GM12873 (cell line): ENCODE measurements around the gene RBL2.

Experiments used
- CTCF ChIP-seq: IDR thresholded peaks from 2 replicates; pipeline ENCODE4 v1.5.1; 2012; ENCODE audit warnings: low read depth, mild to moderate bottlenecking, moderate library complexity, low read length, control low read depth; ENCODE audit not compliant: insufficient read depth; ENCODE audit errors: missing control alignments

The RBL2 gene, protein sequence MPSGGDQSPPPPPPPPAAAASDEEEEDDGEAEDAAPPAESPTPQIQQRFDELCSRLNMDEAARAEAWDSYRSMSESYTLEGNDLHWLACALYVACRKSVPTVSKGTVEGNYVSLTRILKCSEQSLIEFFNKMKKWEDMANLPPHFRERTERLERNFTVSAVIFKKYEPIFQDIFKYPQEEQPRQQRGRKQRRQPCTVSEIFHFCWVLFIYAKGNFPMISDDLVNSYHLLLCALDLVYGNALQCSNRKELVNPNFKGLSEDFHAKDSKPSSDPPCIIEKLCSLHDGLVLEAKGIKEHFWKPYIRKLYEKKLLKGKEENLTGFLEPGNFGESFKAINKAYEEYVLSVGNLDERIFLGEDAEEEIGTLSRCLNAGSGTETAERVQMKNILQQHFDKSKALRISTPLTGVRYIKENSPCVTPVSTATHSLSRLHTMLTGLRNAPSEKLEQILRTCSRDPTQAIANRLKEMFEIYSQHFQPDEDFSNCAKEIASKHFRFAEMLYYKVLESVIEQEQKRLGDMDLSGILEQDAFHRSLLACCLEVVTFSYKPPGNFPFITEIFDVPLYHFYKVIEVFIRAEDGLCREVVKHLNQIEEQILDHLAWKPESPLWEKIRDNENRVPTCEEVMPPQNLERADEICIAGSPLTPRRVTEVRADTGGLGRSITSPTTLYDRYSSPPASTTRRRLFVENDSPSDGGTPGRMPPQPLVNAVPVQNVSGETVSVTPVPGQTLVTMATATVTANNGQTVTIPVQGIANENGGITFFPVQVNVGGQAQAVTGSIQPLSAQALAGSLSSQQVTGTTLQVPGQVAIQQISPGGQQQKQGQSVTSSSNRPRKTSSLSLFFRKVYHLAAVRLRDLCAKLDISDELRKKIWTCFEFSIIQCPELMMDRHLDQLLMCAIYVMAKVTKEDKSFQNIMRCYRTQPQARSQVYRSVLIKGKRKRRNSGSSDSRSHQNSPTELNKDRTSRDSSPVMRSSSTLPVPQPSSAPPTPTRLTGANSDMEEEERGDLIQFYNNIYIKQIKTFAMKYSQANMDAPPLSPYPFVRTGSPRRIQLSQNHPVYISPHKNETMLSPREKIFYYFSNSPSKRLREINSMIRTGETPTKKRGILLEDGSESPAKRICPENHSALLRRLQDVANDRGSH

GRCh38 chr16:53434377-53435065 lies at the start of gene RBL2:
TSS of gene RBL2 (plus strand) at chr16:53434471. CDS start at chr16:53434557, 86 bp downstream.
- TF ChIP-seq CTCF: no peak

GRCh38 chr16:53404959-53405358 lies 29.3 kb upstream of the RBL2 start:
- TF ChIP-seq CTCF: no peak

GRCh38 chr16:53412549-53412948 lies 21.7 kb upstream of the RBL2 start:
- TF ChIP-seq CTCF: no peak

GRCh38 chr16:53413864-53414263 lies 20.4 kb upstream of the RBL2 start:
- TF ChIP-seq CTCF: no peak

DNA sequence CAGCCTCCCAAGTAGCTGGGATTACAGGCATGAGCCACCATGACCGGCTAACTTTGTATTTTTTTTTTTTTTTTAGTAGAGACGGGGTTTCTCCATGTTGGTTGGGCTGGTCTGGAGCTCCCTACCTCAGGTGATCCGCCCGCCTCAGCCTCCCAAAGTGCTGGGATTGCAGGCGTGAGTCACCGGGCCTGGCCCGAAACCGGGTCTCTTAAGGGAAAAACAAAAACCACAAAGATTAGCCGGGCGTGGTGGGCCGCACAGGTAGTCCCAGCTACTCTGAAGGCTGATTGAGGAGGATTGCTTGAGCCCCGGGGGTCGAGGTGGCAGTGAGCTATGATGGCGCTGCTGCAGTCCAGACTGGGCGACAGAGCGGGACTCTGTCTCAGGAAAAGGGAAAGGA lies 19.9 kb upstream of the RBL2 start:
- TF ChIP-seq CTCF: no peak

DNA sequence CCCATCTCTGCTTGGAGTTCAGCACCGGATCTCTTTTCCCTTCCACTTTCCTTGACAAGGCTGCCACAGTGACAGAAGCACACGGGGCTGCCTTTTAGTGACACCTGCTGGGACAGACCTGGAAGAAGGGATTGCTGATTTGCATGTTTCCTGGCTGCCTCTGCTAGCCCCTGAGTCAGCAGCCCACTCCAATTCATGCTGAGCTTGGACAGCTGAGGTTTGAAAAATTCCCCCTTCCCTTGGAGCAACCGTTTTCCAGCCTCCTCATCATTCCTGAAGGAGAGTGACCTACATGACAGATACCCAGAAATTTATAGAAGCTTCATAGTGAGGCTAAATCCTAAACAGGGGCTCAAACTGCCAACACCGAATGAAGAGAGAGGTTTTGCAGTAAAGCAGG lies 18.8 kb upstream of the RBL2 start:
- peak; percentile 15 for TF ChIP-seq CTCF
